Measurements from ENCODE around the gene GDAP1L1. TPM values are rescaled to one million over a fixed set of nuclear protein-coding genes. Genes with fewer than 3 reads are reported as not detected.
A peak's percentile ranks its signal among the peaks of the same experiment; 100 is the strongest.
"Not testable (repeated sequence)": the region's sequence is repeated elsewhere in the genome, so short reads cannot be mapped to it uniquely, and the experiment has no call there.

Gene GDAP1L1
- polyA plus RNA-seq, 3 donors: not detected

DNA sequence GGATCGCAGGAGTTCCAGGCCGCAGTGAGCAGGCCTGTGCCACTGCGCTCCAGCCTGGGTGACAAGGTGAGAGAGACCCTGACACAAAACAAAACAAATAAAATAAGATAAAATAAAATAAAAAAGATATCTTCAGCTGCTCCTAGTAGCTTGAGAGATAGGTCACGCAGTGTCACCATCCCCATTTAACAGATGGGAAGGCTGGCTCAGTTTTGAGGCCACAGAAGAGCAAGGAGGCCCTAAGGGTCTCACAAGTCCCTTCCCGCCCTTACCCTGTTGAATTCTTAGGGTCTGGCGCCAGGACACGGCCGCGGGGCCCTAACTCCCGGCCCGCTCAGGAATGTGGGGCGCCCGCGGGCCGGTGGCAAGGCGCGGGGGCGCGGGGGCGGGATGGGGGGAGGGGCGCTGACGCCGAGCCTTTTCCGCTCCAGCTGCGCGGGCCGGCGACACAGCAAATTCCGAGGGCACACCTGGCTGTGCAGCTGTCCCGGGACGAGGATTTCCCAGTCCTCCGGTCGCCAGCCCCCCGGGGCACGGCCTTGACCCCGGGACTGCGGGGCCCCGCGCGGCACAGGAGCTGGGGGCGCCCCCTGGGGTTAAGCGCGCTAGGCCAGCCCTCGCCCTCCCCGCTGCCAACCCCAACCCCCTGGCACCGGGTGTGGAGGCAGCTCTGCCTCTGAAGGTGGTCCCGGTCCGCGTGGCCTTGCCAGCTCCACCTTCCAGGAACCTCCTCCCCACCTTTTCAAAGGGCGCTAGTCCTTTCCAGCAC, 79.5 kb downstream of the GDAP1L1 start:
- TF ChIP-seq, protein P1, sequence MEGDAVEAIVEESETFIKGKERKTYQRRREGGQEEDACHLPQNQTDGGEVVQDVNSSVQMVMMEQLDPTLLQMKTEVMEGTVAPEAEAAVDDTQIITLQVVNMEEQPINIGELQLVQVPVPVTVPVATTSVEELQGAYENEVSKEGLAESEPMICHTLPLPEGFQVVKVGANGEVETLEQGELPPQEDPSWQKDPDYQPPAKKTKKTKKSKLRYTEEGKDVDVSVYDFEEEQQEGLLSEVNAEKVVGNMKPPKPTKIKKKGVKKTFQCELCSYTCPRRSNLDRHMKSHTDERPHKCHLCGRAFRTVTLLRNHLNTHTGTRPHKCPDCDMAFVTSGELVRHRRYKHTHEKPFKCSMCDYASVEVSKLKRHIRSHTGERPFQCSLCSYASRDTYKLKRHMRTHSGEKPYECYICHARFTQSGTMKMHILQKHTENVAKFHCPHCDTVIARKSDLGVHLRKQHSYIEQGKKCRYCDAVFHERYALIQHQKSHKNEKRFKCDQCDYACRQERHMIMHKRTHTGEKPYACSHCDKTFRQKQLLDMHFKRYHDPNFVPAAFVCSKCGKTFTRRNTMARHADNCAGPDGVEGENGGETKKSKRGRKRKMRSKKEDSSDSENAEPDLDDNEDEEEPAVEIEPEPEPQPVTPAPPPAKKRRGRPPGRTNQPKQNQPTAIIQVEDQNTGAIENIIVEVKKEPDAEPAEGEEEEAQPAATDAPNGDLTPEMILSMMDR (IDR thresholded peaks at IDR 0.05): no peak

DNA sequence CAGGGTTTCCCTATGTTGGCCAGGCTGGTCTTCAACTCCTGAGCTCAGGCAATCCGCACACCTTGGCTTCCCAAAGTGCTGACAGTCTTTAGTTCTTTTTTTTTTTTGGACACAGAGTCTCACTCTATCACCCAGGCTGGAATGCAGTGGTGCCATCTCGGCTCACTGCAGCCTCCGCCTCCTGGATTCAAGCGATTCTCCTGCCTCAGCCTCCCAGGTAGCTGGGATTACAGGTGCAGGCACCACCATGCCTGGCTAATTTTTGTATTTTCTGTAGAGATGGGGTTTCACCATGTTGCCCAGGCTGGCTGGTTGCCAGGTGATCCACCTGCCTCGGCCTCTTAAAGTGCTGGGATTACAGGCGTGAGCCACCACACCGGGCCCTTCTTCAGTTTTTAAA, 80.6 kb downstream of the GDAP1L1 start:
- H2AFZ ChIP-seq (ENCODE audit: insufficient read depth, low read depth, low read length, poor library complexity, severe bottlenecking); intact Hi-C loops (cut with micrococcal nuclease); H3K27ac ChIP-seq (ENCODE audit: low read depth in 1 of 2, low read length in 2 of 2); H3K79me2 ChIP-seq (ENCODE audit: insufficient read depth, low read length); H3K4me3 ChIP-seq (replicated peaks in 1 of 3; ENCODE audit: low read depth in 2 of 3, low read length in 3 of 3); H3K27ac Mint-ChIP-seq; H3K4me2 ChIP-seq (replicated peaks; ENCODE audit: extremely low read depth, low read length, poor library complexity, severe bottlenecking); H3K9me3 ChIP-seq (replicated peaks in 1 of 2; ENCODE audit: control insufficient read depth in 1 of 2, insufficient read depth in 1 of 2, low read length in 2 of 2); H3K36me3 Mint-ChIP-seq; DNase-seq; H3K9ac ChIP-seq (ENCODE audit: insufficient read depth, low read length, poor library complexity, severe bottlenecking); H3K4me1 ChIP-seq (ENCODE audit: control insufficient read depth in 1 of 2, insufficient read depth in 2 of 2, low read length in 2 of 2); H3K36me3 ChIP-seq (replicated peaks in 1 of 2; ENCODE audit: control insufficient read depth in 1 of 2, insufficient read depth in 2 of 2, low read length in 2 of 2); H4K20me1 ChIP-seq (ENCODE audit: insufficient read depth, low read length); H3K4me1 Mint-ChIP-seq; H3K9me3 Mint-ChIP-seq: not testable (repeated sequence)
- Mint-ChIP-seq H3K27me3 (ENCODE audit: low read depth in 3 of 3) (peaks cover 14 to 38% (median 17%) of the 10 kb centered on the region in 3 donors), H3K4me3 (peak overlapping the region in 1 of 2 donors; percentile 23)
- 94% methylated on average over 3 of the region's 7 CpGs for WGBS (ENCODE audit: insufficient coverage)
- peaks cover 2 to 21% of the 10 kb centered on the region in 2 donors for H3K27me3 ChIP-seq (ENCODE audit: control insufficient read depth in 2 of 2, insufficient read depth in 2 of 2, low read length in 2 of 2)

More for the DNA sequence above, 79.5 kb downstream of the GDAP1L1 start:
- Histone ChIP-seq H3K27ac (ENCODE audit: low read depth in 1 of 2, low read length in 2 of 2) (no peak overlapping the region), H3K36me3 (replicated peaks in 1 of 2; ENCODE audit: control insufficient read depth in 1 of 2, insufficient read depth in 2 of 2, low read length in 2 of 2) (no peaks in the 10 kb centered on the region), H3K79me2 (ENCODE audit: insufficient read depth, low read length) (no peaks in the 10 kb centered on the region), H3K4me2 (replicated peaks; ENCODE audit: extremely low read depth, low read length, poor library complexity, severe bottlenecking) (no peak overlapping the region), H3K9ac (ENCODE audit: insufficient read depth, low read length, poor library complexity, severe bottlenecking) (no peak overlapping the region), H3K4me1 (ENCODE audit: control insufficient read depth in 1 of 2, insufficient read depth in 2 of 2, low read length in 2 of 2) (no peaks in the 10 kb centered on the region), H3K9me3 (replicated peaks in 1 of 2; ENCODE audit: control insufficient read depth in 1 of 2, insufficient read depth in 1 of 2, low read length in 2 of 2) (no peaks in the 10 kb centered on the region), H2AFZ (ENCODE audit: insufficient read depth, low read depth, low read length, poor library complexity, severe bottlenecking) (no peak overlapping the region), H4K20me1 (ENCODE audit: insufficient read depth, low read length) (no peaks in the 10 kb centered on the region), H3K4me3 (replicated peaks in 1 of 3; ENCODE audit: low read depth in 2 of 3, low read length in 3 of 3) (no peak overlapping the region), H3K27me3 (ENCODE audit: control insufficient read depth in 2 of 2, insufficient read depth in 2 of 2, low read length in 2 of 2) (peaks cover 2 to 21% of the 10 kb centered on the region in 2 donors)
- H3K27me3 Mint-ChIP-seq (ENCODE audit: low read depth in 3 of 3): peaks cover 13 to 39% (median 18%) of the 10 kb centered on the region in 3 donors
- no peaks in the 10 kb centered on the region for H3K4me1 Mint-ChIP-seq
- no peak overlapping the region for H3K4me3 Mint-ChIP-seq
- H3K36me3 Mint-ChIP-seq: no peaks in the 10 kb centered on the region
- no peak for DNase-seq
- intact Hi-C loops (cut with micrococcal nuclease): no loop called here
- 10% methylated on average over 17 of the region's 50 CpGs for WGBS (ENCODE audit: insufficient coverage)
- H3K27ac Mint-ChIP-seq: no peak overlapping the region
- peaks cover 0 to 2% (median 0%) of the 10 kb centered on the region in 7 donors for H3K9me3 Mint-ChIP-seq

All from CD14-positive monocyte (primary cell).